Smooth muscle cell (in vitro differentiated cells): ENCODE data around the gene PPME1. TPM values are rescaled to one million over a fixed set of nuclear protein-coding genes. Genes with fewer than 3 reads are reported as not detected.

ENCODE experiments used
- DNase-seq: peaks from one replicate; lab custom pipeline; 2025; ENCODE audit not compliant: unreplicated experiment; lab: John Stamatoyannopoulos, UW
- H2AFZ ChIP-seq: fragments of 200-600 bp; sonication (generic); 2 replicates; pipeline ENCODE4 v1.6.0; 2016; ENCODE audit warnings: antibody characterized with exemption, low read depth, mild to moderate bottlenecking
- H3F3A ChIP-seq: fragments of 200-600 bp; sonication (generic); 2 replicates; pipeline ENCODE4 v1.6.0; 2017; ENCODE audit warnings: antibody characterized with exemption, low read depth
- H3K27ac ChIP-seq: fragments of 200-600 bp; sonication (generic); 2 replicates; pipeline ENCODE4 v1.5.1; 2016; ENCODE audit warnings: low read depth, mild to moderate bottlenecking
- H3K27me3 ChIP-seq: fragments of 200-600 bp; sonication (generic); 2 replicates; pipeline ENCODE4 v1.6.1; 2016; ENCODE audit warnings: low read depth, mild to moderate bottlenecking
- H3K36me3 ChIP-seq: fragments of 200-600 bp; sonication (generic); 2 replicates; pipeline ENCODE4 v1.5.1; 2016; ENCODE audit warnings: low read depth
- H3K4me1 ChIP-seq: fragments of 200-600 bp; sonication (generic); 2 replicates; pipeline ENCODE4 v1.5.1; 2016; ENCODE audit warnings: low read depth
- H3K4me2 ChIP-seq: fragments of 200-600 bp; sonication (generic); 2 replicates; pipeline ENCODE4 v1.6.0; 2016; ENCODE audit warnings: mild to moderate bottlenecking
- H3K4me3 ChIP-seq: fragments of 200-600 bp; sonication (generic); 2 replicates; pipeline ENCODE4 v1.5.1; 2016; ENCODE audit warnings: mild to moderate bottlenecking
- H3K79me2 ChIP-seq: fragments of 200-600 bp; sonication (generic); 2 replicates; pipeline ENCODE4 v1.6.0; 2016; ENCODE audit warnings: low read depth, mild to moderate bottlenecking
- H3K9ac ChIP-seq: fragments of 200-600 bp; sonication (generic); 2 replicates; pipeline ENCODE4 v1.6.0; 2016; ENCODE audit warnings: low read depth
- H3K9me3 ChIP-seq: fragments of 200-600 bp; sonication (generic); replicated peaks from 2 replicates; pipeline ENCODE4 v1.5.1; 2016; ENCODE audit warnings: low read depth
- H4K20me1 ChIP-seq: fragments of 200-600 bp; sonication (generic); 2 replicates; pipeline ENCODE4 v1.6.0; 2016; ENCODE audit warnings: low read depth
- WGBS: methylation state at CpG from one replicate; pipeline ENCODE4 v1.1.7; 2016; ENCODE audit warnings: low lambda C conversion rate; 5-methylcytosine and 5-hydroxymethylcytosine counted together
- polyA plus RNA-seq: library from polyadenylated mRNA; unstranded; fragments of >200 nt; fragmentation: Nextera tagmentation; extraction: Ambion mirVana; gene quantifications from 2 replicates; pipeline ENCODE4 v1.2.1, GENCODE V29; 2016
- total RNA-seq: library from RNA; depleted of rRNA; stranded (reverse); fragments of >200 nt; gene quantifications from 2 replicates; pipeline ENCODE4 v1.2.3, GENCODE V29; 2014
- TF ChIP-seq, protein P1 (sequence below): fragments of 200-600 bp; sonication (generic); IDR thresholded peaks from 2 replicates; pipeline ENCODE4 v1.5.1; 2017; ENCODE audit warnings: borderline replicate concordance, mild to moderate bottlenecking, antibody characterized with exemption; ENCODE audit not compliant: insufficient read depth, poor library complexity, severe bottlenecking

PPME1 gene
- total and polyA plus RNA-seq, 2 experiments from 2014 or later, result 67.1 to 69.1 TPM

DNA sequence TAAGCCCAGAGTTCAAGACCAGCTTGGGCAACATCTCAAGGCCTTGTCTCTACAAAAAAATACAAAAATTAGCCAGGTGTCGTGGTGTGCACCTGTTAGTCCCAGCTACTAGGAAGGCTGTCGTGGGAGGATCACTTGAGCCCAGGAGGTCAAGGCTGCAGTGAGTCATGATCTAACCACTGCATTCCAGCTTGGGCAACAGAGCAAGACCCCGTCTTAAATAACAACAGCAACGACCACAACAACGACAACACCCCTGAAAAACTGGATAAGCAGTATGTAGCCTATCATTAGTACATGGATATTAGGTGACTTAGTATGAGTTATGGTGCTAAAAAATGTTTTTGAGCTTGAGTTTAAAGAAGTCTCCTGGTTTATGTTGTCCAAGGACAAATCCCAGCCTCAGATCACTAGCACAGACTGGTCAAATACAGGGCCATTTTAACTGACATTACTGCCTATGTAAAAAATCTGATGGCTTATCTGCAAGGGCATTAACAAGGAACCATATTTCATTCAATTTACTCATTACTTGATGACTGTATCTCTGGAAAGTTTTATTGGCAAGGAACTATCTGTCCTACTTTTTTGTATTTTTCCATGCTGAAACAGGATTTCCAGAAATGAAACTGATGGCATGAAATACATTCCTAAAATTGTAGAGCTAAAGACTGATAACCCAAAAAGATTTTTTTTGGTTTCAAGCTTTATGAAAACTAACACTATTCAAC is 23.7 kb upstream of the PPME1 start:
- Histone ChIP-seq H3K4me1 (no peaks in the 10 kb centered on the region), H3F3A (no peaks in the 10 kb centered on the region), H3K9me3 (no peaks in the 10 kb centered on the region), H3K9ac (no peak overlapping the region), H3K4me2 (peak overlapping the region; percentile 4), H3K4me3 (no peak overlapping the region), H3K27me3 (no peaks in the 10 kb centered on the region), H4K20me1 (no peaks in the 10 kb centered on the region), H2AFZ (no peak overlapping the region), H3K27ac (peak overlapping the region; percentile 50), H3K79me2 (no peaks in the 10 kb centered on the region), H3K36me3 (no peaks in the 10 kb centered on the region)
- no peak for DNase-seq
- TF ChIP-seq, protein P1, sequence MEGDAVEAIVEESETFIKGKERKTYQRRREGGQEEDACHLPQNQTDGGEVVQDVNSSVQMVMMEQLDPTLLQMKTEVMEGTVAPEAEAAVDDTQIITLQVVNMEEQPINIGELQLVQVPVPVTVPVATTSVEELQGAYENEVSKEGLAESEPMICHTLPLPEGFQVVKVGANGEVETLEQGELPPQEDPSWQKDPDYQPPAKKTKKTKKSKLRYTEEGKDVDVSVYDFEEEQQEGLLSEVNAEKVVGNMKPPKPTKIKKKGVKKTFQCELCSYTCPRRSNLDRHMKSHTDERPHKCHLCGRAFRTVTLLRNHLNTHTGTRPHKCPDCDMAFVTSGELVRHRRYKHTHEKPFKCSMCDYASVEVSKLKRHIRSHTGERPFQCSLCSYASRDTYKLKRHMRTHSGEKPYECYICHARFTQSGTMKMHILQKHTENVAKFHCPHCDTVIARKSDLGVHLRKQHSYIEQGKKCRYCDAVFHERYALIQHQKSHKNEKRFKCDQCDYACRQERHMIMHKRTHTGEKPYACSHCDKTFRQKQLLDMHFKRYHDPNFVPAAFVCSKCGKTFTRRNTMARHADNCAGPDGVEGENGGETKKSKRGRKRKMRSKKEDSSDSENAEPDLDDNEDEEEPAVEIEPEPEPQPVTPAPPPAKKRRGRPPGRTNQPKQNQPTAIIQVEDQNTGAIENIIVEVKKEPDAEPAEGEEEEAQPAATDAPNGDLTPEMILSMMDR, result no peak
- WGBS, result 62% methylated on average over 5 of the region's 5 CpGs

DNA sequence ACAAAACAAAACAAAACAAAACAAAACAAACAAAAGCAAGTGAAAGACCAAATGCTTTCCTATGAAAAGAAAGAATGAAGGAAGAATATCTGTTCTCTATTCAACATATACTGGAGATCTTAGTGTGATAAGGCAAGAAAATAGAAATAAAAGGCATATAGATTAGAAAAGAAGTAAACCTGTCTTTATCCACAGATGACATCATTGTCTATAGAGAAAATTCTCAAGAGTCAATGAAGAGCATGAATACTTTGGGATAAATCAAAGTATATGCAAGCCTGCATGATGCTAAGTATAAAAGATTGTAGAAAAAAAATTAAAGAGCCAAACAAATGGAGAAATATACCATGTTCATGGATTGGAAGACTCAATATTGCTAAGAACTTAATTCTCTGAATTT is 17.9 kb upstream of the PPME1 start:
- H3K27ac ChIP-seq, result no peak overlapping the region

DNA sequence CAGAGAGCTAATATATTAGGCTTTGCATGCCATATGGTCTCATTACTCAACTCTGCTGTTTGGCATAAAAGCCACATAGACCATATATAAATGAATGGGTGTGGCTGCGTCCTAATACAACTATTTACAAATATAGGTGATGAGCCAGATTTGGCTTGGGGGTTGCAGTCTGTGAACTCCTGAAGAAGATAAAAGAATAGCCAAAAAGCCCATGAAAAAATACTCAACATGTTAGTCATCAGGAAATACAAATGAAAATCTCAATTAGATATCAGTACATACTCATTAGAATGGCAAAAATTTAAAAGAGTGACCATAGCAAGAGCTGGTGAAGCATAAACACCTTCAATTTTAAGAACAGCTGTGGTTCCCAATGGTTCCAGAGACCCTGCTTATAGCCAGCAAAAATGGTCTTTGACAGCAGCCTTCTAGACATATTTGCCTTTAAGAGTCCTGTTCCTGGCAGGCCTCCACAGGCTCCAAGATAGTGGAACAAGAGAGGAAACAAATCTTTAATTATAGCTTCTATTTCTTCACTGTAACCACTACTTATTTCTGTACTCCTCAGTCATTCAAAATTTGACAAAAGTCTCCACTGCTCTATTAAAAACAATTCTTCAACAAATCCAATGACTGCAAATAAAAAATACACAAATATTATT is 16.3 kb upstream of the PPME1 start:
- Histone ChIP-seq H3K4me3 (no peak overlapping the region), H3K4me2 (no peak overlapping the region), H2AFZ (no peak overlapping the region), H3K9me3 (no peaks in the 10 kb centered on the region), H3K27ac (peak overlapping the region; percentile 1), H3K9ac (no peak overlapping the region), H3K36me3 (no peaks in the 10 kb centered on the region), H4K20me1 (peaks cover 2% of the 10 kb centered on the region), H3K4me1 (no peaks in the 10 kb centered on the region), H3F3A (no peaks in the 10 kb centered on the region), H3K27me3 (no peaks in the 10 kb centered on the region), H3K79me2 (peaks cover 5% of the 10 kb centered on the region)
- TF ChIP-seq, protein P1, result no peak
- 86% methylated on average over 1 of the region's 1 CpG for WGBS
- DNase-seq, result no peak

More for the DNA sequence above, 17.9 kb upstream of the PPME1 start:
- H3F3A ChIP-seq, result no peaks in the 10 kb centered on the region
- H4K20me1 ChIP-seq, result peaks cover 2% of the 10 kb centered on the region
- no peaks in the 10 kb centered on the region for H3K9me3 ChIP-seq
- no peaks in the 10 kb centered on the region for H3K27me3 ChIP-seq
- H3K4me1 ChIP-seq, result no peaks in the 10 kb centered on the region
- no peak overlapping the region for H3K4me2 ChIP-seq
- DNase-seq, result no peak
- H3K9ac ChIP-seq, result no peak overlapping the region
- H3K4me3 ChIP-seq, result no peak overlapping the region
- TF ChIP-seq, protein P1, result no peak
- H2AFZ ChIP-seq, result no peak overlapping the region
- H3K36me3 ChIP-seq, result no peaks in the 10 kb centered on the region
- peaks cover 5% of the 10 kb centered on the region for H3K79me2 ChIP-seq
